T47D (cell line): ENCODE measurements around the gene DUSP5.

Source experiments
- DNase-seq, 2 experiments: peaks; one replicate each; pipeline versions ENCODE4 v3.0.0 to v3.0.0-alpha.2; 2011 to 2012; ENCODE audit warnings: low read depth in 1 of 2, low spot score in 1 of 2
- JUND ChIP-seq: IDR thresholded peaks from 2 replicates; pipeline ENCODE4 v1.6.1; 2012; ENCODE audit warnings: low read depth
- in situ Hi-C: cut with HindIII; loops from 2 replicates; pipeline ENCODE4 v1.10.0; 2016; ENCODE audit warnings: low sequenced_read_pairs, low pct_unique_long_range_greater_than_20kb

Gene DUSP5, protein sequence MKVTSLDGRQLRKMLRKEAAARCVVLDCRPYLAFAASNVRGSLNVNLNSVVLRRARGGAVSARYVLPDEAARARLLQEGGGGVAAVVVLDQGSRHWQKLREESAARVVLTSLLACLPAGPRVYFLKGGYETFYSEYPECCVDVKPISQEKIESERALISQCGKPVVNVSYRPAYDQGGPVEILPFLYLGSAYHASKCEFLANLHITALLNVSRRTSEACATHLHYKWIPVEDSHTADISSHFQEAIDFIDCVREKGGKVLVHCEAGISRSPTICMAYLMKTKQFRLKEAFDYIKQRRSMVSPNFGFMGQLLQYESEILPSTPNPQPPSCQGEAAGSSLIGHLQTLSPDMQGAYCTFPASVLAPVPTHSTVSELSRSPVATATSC

GRCh38 chr10:110497438-110498086 lies at the start of gene DUSP5:
TSS of gene DUSP5 (plus strand) at chr10:110497907. CDS start at chr10:110498122, 215 bp downstream.
- no peak for TF ChIP-seq JUND
- in situ Hi-C loops = no loop called here

DNA sequence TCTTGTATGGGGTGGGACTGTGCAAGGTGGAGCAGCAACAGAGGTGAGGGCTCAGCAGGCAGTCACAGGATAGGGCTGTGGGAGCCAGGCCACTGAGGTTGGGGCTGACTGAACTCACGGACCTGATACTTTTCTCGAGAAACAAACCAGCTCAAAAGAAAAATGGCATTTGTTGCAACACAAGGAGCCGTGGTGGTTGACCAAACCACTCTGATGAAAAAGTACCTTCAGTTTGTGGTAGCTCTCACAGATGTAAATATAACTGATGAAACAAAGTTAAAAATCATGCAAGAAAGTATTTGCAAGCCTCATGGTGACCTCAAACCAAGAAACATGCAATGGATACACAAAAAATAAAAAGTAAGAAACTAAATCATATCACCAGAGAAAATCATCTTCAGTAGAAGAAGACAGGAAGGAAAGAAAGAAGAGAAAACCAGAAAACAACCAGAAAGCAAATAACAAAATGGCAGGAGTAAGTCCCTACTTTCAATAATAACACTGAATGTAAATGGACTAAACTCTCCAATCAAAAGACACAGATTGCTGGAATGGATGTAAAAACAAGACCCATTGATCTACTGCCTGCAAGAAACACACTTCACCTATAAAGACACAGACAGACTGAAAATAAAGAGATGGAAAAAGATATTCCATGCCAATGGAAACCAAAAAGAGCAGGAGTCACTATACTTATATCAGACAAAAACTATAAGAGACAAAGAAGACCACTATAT lies 48.9 kb upstream of the DUSP5 start:
- TF ChIP-seq JUND = no peak
- in situ Hi-C loops = no loop called here
- DNase-seq = no peak

More at GRCh38 chr10:110497438-110498086, at the start of gene DUSP5:
- DNase-seq = peak; percentile 81 to 95

- no peak for DNase-seq
- in situ Hi-C loops = no loop called here
- no peak for TF ChIP-seq JUND
Measured at GRCh38 chr10:110455446-110455845, 42.3 kb upstream of the DUSP5 start.

DNA sequence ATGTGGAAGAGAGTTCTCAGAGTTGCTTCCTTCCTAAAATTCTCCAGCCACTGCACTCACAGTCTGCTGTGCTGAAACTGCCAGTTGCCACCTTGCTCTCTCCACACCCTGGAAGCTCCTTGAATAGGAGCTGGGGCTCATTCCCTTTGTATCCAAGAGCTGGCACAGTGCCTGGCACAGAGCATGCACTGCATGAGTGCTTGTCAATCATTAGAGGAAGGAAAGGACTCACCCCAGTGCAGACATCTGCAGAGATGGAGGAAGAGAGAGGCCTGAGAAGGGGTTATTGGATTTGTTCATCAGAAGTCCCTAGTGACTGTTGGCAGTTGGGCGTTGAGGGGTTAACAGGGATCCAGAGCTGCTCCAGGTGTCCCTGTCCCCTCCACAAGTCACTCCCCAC lies 41.7 kb upstream of the DUSP5 start:
- in situ Hi-C loops = no loop called here
- TF ChIP-seq JUND = no peak
- DNase-seq = peak in 1 of 2 experiments; percentile 43

DNA sequence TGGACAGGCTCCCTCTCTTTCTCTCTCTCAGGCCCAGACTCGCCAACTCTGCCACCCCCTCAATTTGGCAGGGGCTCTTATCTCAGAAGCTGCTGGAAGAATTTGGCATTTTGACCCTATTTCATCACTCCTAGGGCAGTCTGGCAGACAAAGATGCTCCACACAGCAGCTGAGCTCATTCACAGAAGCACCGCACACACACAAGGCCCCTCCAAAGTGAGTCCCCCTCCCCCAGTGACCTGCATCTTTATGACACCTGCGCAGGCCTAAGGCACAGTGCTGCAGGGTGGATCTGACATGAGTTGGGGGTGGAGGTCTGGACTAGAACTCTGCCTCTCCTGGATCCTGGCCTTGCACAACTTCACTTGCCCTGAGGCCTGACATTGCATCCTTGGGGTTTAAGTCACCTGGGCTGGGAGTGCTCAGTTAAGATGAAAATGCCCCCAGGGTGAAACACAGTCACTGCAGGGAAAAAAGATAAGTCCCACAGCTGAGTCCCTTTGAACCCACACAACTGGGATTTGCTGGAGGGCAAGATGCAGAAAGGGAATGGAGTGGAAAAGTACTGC lies 41.1 kb upstream of the DUSP5 start:
- TF ChIP-seq JUND = no peak
- in situ Hi-C loops = no loop called here
- DNase-seq = peak; percentile 30 to 81

- TF ChIP-seq JUND = no peak
- in situ Hi-C loops = no loop called here
- no peak for DNase-seq
Measured at GRCh38 chr10:110457851-110458250, 39.9 kb upstream of the DUSP5 start.

GRCh38 chr10:110458266-110458920 lies 39.3 kb upstream of the DUSP5 start:
- no peak for TF ChIP-seq JUND
- in situ Hi-C loops = no loop called here
- DNase-seq = peak in 1 of 2 experiments; percentile 19

- no peak for DNase-seq
- in situ Hi-C loops = no loop called here
- TF ChIP-seq JUND = no peak
Measured at GRCh38 chr10:110459600-110459999, 38.1 kb upstream of the DUSP5 start.

DNA sequence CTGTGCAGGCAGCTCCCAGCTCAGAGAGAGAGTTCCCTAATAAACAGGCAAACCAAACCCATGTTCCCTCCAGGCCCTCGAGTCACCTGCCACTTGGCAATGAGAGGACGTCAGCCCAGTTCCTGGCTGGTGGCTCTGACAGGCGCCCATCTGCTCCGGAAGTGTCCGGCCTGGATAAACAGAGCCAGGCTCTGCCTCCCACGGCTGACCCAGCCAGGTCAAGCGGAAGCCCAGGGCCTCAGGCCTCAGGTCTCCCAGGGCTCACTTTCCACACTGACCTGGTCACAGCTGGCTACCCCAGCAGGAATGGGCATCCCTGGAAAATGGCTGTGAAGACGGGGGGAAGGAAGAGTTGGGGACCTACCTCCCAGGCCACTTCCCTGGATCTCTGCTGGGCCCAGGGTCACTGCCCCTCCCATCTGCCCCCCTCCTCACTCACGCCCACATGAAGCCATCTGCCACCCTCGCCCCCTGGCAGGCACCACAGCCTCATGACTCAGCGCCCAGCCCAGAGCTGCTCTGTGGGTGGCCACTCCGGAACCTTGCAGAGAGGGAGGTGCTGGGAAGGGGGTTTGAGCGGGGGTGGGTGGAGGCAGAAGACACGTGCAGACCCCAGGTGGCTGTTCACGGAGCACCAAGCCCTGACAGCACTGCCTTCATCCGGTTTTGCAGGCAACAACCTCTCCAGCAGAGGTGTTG lies 37.4 kb upstream of the DUSP5 start:
- no peak for TF ChIP-seq JUND
- in situ Hi-C loops = no loop called here
- peak in 1 of 2 experiments; percentile 79 for DNase-seq

DNA sequence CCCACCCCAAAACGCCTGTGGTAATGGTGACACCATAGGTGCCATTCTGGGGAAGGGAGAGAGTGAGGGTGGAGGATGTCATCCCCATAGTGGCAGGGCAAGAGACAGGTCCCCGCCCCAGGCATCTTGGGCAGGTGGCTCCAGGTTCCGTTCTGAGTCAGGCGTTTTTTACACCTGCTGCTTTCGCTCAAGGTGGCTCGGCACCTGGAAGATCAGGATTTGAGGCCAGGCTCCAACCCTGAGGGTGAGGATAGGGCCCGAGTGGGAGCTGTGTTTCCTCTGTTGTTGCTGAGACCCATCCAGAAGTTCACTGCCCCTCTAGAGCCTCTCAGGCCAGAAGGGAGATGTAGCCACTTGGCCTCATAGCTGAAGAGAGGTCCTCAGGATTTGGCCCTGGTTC lies 36.6 kb upstream of the DUSP5 start:
- in situ Hi-C loops = no loop called here
- no peak for DNase-seq
- TF ChIP-seq JUND = no peak

GRCh38 chr10:110461530-110461929 lies 36.2 kb upstream of the DUSP5 start:
- TF ChIP-seq JUND = no peak
- no peak for DNase-seq
- in situ Hi-C loops = no loop called here
